HG03060 (cell line): ENCODE data around the gene CR1.
"Not testable (repeated sequence)": the region's sequence is repeated elsewhere in the genome, so short reads cannot be mapped to it uniquely, and the experiment has no call there.

Experiments used
- ATAC-seq: cut with Tn5 transposase; IDR thresholded peaks from one replicate; pipeline ENCODE4 v1.9.1; 2021; ENCODE audit warnings: low read depth, moderate number of reproducible peaks; ENCODE audit not compliant: unreplicated experiment

The CR1 gene

DNA sequence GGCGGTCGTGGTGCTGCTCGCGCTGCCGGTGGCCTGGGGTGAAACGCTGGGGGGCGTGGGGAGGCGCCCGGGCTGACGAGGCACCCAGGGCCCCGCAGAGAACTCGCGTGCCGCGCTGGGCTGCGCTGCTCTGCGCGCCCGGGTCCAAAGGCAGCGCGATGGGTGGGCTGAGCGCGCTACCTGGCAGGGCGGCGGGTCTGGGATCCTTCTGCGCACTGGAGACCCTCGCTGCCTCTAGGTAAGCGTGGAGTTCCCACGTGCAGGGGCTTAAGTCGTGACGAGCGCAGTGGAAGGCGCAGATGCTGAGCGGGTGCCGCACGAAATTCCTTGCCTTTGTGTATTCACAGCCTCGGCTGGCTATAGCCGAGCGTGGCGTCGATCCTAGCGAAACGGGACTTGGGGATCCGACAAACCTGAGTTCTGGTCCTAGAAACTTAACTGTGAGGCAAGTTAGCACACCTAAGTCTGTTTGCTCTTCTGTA lies 173.6 kb downstream of the CR1 start:
- no peak for ATAC-seq

DNA sequence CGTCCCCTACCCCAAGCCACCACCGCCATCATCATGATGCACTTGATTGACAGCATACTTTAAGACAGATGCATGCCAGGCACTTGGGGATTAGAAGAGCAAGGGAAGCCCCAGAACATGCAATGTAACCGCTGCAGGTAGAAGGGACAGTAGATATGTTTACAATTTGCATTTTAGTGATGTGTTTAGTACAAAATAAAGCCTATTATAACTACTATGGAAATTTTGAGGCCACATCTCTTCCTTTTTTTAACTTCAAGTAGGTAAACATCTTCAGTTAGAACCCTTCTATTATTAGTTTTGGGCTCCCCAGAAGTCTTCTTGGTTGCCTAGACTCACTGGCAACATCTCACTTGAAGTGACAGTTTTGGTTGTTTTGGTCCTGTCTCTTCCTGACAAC lies 174.2 kb downstream of the CR1 start:
- ATAC-seq, result peak; percentile 54

DNA sequence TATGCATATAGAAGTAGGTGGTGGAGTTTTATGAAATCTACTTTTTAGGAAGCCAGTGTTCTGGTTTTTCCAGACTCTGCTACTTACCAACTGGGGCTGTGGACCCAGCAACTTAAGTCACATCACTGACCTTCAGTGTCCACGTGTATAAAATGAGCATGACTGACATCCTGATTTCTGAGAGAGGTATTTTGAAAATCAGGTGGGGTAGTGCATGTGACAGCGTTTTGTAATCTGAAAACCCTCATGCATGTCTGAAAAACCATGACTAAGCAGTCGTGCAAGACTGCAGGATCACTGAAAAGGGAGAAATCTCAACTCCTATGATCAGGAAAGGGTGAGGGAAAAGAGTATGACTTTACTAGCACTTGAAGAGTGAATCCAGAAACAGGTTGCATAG lies 175.0 kb downstream of the CR1 start:
- ATAC-seq, result no peak

DNA sequence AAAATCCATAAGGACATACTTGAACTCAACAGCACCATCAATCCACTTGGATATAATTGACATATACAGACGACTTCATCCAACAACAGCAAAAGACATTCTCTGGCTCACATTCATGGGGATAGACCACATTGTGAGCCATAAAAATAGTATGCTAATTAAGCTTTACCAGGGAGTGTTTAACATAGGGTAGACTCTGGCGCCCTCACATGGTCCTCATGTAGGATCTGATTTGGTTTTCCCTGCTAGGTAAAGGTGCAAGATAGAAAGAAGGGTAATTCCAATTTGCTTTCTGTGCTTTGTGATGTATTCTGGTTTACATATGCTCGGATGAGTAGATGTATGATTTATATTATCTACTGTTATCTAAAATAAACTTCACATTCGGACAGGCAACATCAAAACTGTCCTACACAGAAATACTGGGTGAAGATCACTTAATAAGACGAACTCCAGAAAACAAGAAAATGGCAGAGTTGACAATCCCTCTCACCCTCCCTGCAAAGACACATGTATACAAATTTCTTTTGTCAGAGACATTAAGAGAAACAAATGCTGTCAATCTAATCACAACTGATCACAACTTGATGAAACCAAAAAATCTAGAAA lies 176.7 kb downstream of the CR1 start:
- ATAC-seq, result no peak

DNA sequence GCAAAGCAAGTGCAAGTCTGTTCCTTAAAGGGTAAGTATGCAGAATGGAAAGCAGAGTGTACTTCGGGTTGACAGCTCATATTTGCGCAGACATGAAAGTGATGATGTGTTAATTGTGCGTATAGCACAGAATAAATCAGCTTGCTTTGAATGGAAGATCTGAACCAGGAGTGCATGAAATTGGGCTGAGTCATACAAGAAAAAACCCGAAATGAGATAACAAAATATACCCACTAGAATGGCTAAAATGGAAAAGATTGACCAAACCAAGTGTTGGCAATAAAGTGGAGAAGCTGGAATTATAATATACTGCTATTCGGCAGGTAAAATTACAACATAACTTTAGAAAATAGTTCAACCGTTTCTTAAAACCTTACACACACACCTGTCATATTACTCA lies 177.4 kb downstream of the CR1 start:
- ATAC-seq, result no peak

DNA sequence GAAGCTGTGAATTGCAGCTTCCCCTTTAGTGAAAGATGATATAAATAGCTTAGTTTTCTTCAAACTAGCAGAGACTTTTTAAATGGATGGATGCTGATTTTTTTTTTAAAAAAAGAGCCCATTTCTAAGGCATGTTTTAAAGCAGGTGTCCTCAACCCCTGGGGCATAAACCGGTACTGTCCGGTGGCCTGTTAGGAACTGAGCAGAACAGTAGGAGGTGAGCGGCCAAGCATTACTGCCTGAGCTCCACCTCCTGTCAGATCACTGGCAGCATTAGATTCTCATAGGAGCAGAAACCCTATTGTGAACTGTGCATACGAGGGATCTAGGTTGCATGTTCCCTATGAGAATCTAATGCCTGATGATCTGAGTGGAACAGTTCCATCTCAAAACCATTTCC lies 180.2 kb downstream of the CR1 start:
- no peak for ATAC-seq

DNA sequence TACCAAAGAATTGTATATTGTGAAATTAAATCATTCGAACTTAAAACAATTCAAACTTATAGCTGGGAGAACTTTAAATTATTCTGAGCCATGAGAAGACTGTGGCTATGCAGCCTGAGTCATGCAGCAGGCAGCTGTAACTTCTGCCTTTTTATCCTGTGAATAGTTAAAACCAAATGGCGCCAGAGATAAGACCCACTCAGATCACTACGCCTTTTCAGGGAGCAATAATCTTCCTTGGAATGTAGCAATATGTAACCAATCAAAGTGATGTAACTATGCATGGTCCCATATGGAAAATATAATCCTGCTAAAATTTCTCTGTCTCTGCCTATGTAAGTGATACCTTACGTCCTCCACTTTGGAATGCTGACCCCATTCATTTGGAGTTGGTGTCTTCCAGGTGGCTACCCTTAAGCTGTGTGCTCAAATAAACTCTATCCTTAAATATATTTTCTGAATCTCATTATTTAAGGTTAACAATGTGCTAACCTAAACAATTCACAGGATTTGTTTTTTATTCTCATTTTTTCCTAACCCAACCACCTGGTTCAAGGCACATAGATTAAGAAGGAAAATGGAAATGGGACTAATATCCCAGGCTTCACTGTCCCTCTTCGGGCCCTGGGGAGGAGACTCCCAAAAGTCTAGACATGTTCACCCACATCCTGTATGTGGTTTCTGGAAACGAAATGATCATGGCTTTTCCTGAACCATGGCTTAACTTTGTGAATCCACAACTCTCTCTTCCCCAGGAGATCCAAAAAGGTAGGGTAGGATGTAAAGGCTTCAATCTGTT lies 184.8 kb downstream of the CR1 start:
- not testable (repeated sequence) for ATAC-seq

DNA sequence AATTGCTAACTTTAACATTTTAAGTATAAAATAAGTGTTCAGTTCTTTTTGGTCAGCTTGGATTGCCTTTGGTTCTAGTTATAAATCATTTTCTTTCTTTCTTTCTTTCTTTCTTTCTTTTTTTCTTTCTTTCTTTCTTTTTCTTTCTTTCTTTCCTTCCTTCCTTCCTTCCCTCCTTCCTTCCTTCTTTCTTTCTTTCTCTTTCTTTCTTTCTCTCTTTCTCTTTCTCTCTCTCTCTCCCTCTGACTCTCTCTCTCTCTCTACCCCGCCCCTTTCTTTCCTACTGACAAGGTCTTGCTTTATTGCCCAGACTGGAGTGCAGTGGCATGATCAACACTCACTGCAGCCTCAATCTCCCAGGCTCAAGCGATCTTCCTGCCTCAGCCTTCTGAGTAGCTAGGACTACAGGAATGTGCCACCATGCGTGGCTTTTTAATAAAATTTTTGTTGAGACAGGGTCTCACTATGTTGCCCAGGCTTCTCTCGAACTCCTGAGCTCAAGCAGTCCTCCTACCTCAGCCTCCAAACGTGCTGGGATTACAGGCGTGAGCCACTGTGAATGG lies 187.0 kb downstream of the CR1 start:
- not testable (repeated sequence) for ATAC-seq

DNA sequence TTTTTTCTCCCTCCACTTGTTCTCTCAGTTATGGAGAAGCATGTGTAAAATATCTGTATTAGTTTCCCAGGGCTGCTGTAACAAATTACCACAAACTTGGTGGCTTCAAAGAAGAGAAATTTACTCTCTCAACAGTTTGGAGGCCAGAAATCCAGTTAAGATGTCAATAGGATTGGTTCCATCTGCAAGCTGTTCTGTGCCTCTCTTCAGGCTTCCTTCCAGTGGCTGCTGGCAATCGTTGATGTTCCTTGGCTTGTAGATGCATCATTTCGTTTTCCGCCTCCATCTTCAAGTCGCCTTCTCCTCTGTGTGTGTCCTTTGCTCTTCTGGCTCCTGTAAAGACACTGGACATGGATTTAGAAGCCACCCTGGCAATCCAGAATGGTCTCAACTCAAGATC lies 194.6 kb downstream of the CR1 start:
- not testable (repeated sequence) for ATAC-seq

DNA sequence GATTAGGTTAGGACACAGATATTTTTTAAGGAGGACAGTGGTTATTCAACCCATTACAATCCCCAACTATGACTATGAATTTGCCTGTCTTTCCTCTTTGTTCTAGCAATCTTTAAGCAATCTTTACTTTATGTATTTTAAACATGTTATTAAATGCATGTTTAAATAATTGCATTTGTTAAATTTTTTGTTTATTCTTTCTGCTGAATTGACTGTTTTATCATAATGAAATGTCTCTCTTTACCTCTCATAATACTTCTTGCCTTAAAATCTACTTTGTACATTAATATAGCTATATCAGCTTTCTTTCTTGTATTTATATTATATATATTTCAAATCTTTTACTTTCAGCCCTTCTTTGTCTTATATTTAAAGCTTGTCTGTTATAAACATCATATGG lies 195.1 kb downstream of the CR1 start:
- no peak for ATAC-seq
